Measurements from ENCODE around the gene MRPL20. TPM values are rescaled to one million over a fixed set of nuclear protein-coding genes. Genes with fewer than 3 reads are reported as not detected.

Gene MRPL20
- polyA plus RNA-seq, 1 donor (not counting 4 experiments of a cell fraction or from before 2014, with no cell fraction given): 133 TPM

- H3K9me3 ChIP-seq (ENCODE audit: control insufficient read depth, low read depth, low read length): no peaks in the 10 kb centered on the region
- FAIRE-seq (no peak), DNase-seq (ENCODE audit: low read depth, low spot score) (no peak)
- no peak overlapping the region for H3K4me2 ChIP-seq (ENCODE audit: control insufficient read depth, extremely low read depth, insufficient read depth, low read depth, low read length)
- no peaks in the 10 kb centered on the region for H3K36me3 ChIP-seq (ENCODE audit: control insufficient read depth in 2 of 2, extremely low read depth in 1 of 2, insufficient read depth in 2 of 2, low read length in 2 of 2)
- peaks cover 8% of the 10 kb centered on the region for H3K27me3 ChIP-seq (ENCODE audit: control insufficient read depth, extremely low read depth, insufficient read depth, low read length)
- peaks cover 21% of the 10 kb centered on the region for H3K4me1 ChIP-seq (ENCODE audit: control insufficient read depth, extremely low read depth, insufficient read depth, low read length)
- no peak overlapping the region for H2AFZ ChIP-seq (ENCODE audit: control insufficient read depth, low read length)
- TF ChIP-seq EZH2 (IDR thresholded peaks at IDR 0.05; ENCODE audit: low read length) (no peak), CTCF (optimal IDR thresholded peaks at IDR 0.05 in 1 of 3, IDR thresholded peaks at IDR 0.05 in 1 of 3, conservative IDR thresholded peaks at IDR 0.05 in 1 of 3; ENCODE audit: extremely low read depth in 1 of 3, insufficient read depth in 2 of 3, low read length in 3 of 3) (no peak)
- H3K79me2 ChIP-seq (ENCODE audit: control insufficient read depth, insufficient read depth, low read length): no peaks in the 10 kb centered on the region
- no peak overlapping the region for H3K4me3 ChIP-seq (ENCODE audit: control insufficient read depth in 2 of 3, extremely low read depth in 1 of 3, insufficient read depth in 2 of 3, low read depth in 1 of 3, low read length in 3 of 3)
- no peaks in the 10 kb centered on the region for H4K20me1 ChIP-seq (ENCODE audit: control insufficient read depth, extremely low read depth, insufficient read depth, low read length)
- no peak overlapping the region for H3K27ac ChIP-seq (ENCODE audit: control insufficient read depth, insufficient read depth, low read length)
- no peak overlapping the region for H3K9ac ChIP-seq (ENCODE audit: control insufficient read depth, extremely low read depth, insufficient read depth, low read length)
- H3K9me1 ChIP-seq (ENCODE audit: control insufficient read depth, extremely low read depth, insufficient read depth, low read length): no peaks in the 10 kb centered on the region
- dilution Hi-C loops (cut with MboI; ENCODE audit: extremely low pct_ligation_motif_present, low sequenced_read_pairs): no loop called here
These were observed 50.2 kb downstream of the MRPL20 start for GRCh38 chr1:1356796-1357401.

- Histone ChIP-seq H3K79me2 (ENCODE audit: control insufficient read depth, insufficient read depth, low read length) (no peaks in the 10 kb centered on the region), H3K27me3 (ENCODE audit: control insufficient read depth, extremely low read depth, insufficient read depth, low read length) (peaks cover 8% of the 10 kb centered on the region), H3K9me3 (ENCODE audit: control insufficient read depth, low read depth, low read length) (no peaks in the 10 kb centered on the region), H3K4me2 (ENCODE audit: control insufficient read depth, extremely low read depth, insufficient read depth, low read depth, low read length) (no peak overlapping the region), H4K20me1 (ENCODE audit: control insufficient read depth, extremely low read depth, insufficient read depth, low read length) (no peaks in the 10 kb centered on the region), H3K27ac (ENCODE audit: control insufficient read depth, insufficient read depth, low read length) (no peak overlapping the region), H2AFZ (ENCODE audit: control insufficient read depth, low read length) (no peak overlapping the region), H3K9ac (ENCODE audit: control insufficient read depth, extremely low read depth, insufficient read depth, low read length) (no peak overlapping the region), H3K36me3 (ENCODE audit: control insufficient read depth in 2 of 2, extremely low read depth in 1 of 2, insufficient read depth in 2 of 2, low read length in 2 of 2) (no peaks in the 10 kb centered on the region), H3K4me3 (ENCODE audit: control insufficient read depth in 2 of 3, extremely low read depth in 1 of 3, insufficient read depth in 2 of 3, low read depth in 1 of 3, low read length in 3 of 3) (no peak overlapping the region), H3K4me1 (ENCODE audit: control insufficient read depth, extremely low read depth, insufficient read depth, low read length) (peaks cover 25% of the 10 kb centered on the region), H3K9me1 (ENCODE audit: control insufficient read depth, extremely low read depth, insufficient read depth, low read length) (no peaks in the 10 kb centered on the region)
- dilution Hi-C loops (cut with MboI; ENCODE audit: extremely low pct_ligation_motif_present, low sequenced_read_pairs): no loop called here
- FAIRE-seq (no peak), DNase-seq (ENCODE audit: low read depth, low spot score) (no peak)
- TF ChIP-seq EZH2 (IDR thresholded peaks at IDR 0.05; ENCODE audit: low read length) (no peak), CTCF (optimal IDR thresholded peaks at IDR 0.05 in 1 of 3, IDR thresholded peaks at IDR 0.05 in 1 of 3, conservative IDR thresholded peaks at IDR 0.05 in 1 of 3; ENCODE audit: extremely low read depth in 1 of 3, insufficient read depth in 2 of 3, low read length in 3 of 3) (no peak)
These were observed 50.8 kb downstream of the MRPL20 start for GRCh38 chr1:1356166-1356795.

Measured in keratinocyte (primary cell).